MCF 10A (cell line): Measurements from ENCODE around the gene PADI4. TPM values are rescaled to one million over a fixed set of nuclear protein-coding genes. Genes with fewer than 3 reads are reported as not detected.
A peak's percentile ranks its signal among the peaks of the same experiment; 100 is the strongest.

ENCODE experiments used
- BruUV-seq: library from RNA; stranded (reverse); fragments of 400-500 nt; replicated peaks from 2 replicates; lab custom pipeline; 2021; lab: Mats Ljungman, UMichigan
- CTCF ChIA-PET: fragments of 300-600 bp; sonication (Branson Sonifier 250); formaldehyde crosslinking; extraction: SDS; loops from one replicate; lab custom pipeline; 2021; ENCODE audit warnings: antibody characterized with exemption, inconsistent platforms; lab: Yijun Ruan, JAX
- POLR2A ChIA-PET: fragments of 300-600, 350-650 bp; sonication (Branson Sonifier 250); formaldehyde crosslinking; extraction: SDS; loops from one replicate; lab custom pipeline; 2020; ENCODE audit warnings: antibody characterized with exemption, inconsistent platforms; lab: Yijun Ruan, JAX
- DNase-seq: peaks from one replicate; pipeline ENCODE4 v3.0.0-alpha.2; 2018; ENCODE audit not compliant: unreplicated experiment
- H3K27ac Mint-ChIP-seq: one replicate; pipeline ENCODE4 v1.8.0; 2022; ENCODE audit warnings: mild to moderate bottlenecking, low read depth, mixed read lengths; ENCODE audit not compliant: unreplicated experiment
- H3K27me3 Mint-ChIP-seq: one replicate; pipeline ENCODE4 v1.8.0; 2022; ENCODE audit warnings: mixed read lengths; ENCODE audit not compliant: insufficient read depth, unreplicated experiment
- H3K36me3 Mint-ChIP-seq: one replicate; pipeline ENCODE4 v1.8.0; 2022; ENCODE audit warnings: mild to moderate bottlenecking, moderate library complexity, mixed read lengths; ENCODE audit not compliant: insufficient read depth, unreplicated experiment
- H3K4me1 Mint-ChIP-seq: one replicate; pipeline ENCODE4 v1.8.0; 2022; ENCODE audit warnings: mixed read lengths; ENCODE audit not compliant: insufficient read depth, unreplicated experiment
- H3K4me3 Mint-ChIP-seq: one replicate; pipeline ENCODE4 v1.8.0; 2022; ENCODE audit warnings: mild to moderate bottlenecking, moderate library complexity, mixed read lengths; ENCODE audit not compliant: unreplicated experiment
- H3K9me3 Mint-ChIP-seq: one replicate; pipeline ENCODE4 v1.8.0; 2022; ENCODE audit warnings: mixed read lengths; ENCODE audit not compliant: unreplicated experiment
- intact Hi-C: fragments of 100-400 bp; cut with micrococcal nuclease; formaldehyde crosslinking; loops from 2 replicates; pipeline ENCODE4 v1.14.1; 2022
- total RNA-seq: library from RNA; stranded (reverse); gene quantifications from 2 replicates; pipeline ENCODE4 v1.2.3, GENCODE V29; 2022
- TF ChIP-seq, protein P1 (sequence below): fragments of 200-600 bp; IDR thresholded peaks from one replicate; pipeline ENCODE4 v1.8.0; 2022; ENCODE audit warnings: antibody characterized with exemption, mild to moderate bottlenecking; ENCODE audit not compliant: unreplicated experiment

PADI4 gene
- total RNA-seq, 1 experiment from 2014 or later, result 0.51 TPM

DNA sequence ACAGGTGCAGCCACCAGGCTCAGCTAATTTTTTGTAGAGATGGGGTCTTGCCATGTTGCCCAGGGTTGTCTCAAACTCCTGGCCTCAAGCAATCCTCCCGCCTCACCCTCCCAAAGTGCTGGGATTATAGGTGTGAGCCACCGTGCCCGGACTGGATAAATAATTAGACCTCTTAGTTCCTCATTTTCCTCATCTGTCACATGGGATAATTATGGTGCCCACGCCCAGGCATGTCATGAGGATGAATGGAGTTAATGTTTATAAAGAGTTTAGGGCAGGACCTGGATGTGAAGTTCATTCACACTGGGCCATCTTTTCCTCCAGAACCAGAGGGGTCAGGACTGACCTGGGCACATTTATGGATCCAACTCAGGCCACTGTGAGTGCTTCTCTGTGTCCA is 35.4 kb upstream of the PADI4 start:
- TF ChIP-seq, protein P1, sequence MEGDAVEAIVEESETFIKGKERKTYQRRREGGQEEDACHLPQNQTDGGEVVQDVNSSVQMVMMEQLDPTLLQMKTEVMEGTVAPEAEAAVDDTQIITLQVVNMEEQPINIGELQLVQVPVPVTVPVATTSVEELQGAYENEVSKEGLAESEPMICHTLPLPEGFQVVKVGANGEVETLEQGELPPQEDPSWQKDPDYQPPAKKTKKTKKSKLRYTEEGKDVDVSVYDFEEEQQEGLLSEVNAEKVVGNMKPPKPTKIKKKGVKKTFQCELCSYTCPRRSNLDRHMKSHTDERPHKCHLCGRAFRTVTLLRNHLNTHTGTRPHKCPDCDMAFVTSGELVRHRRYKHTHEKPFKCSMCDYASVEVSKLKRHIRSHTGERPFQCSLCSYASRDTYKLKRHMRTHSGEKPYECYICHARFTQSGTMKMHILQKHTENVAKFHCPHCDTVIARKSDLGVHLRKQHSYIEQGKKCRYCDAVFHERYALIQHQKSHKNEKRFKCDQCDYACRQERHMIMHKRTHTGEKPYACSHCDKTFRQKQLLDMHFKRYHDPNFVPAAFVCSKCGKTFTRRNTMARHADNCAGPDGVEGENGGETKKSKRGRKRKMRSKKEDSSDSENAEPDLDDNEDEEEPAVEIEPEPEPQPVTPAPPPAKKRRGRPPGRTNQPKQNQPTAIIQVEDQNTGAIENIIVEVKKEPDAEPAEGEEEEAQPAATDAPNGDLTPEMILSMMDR, result no peak
- no peak overlapping the region for H3K4me3 Mint-ChIP-seq
- no TSS peak for BruUV-seq
- no peaks in the 10 kb centered on the region for H3K9me3 Mint-ChIP-seq
- POLR2A ChIA-PET, result interaction anchor here (0.7 to 1.2 kb wide), 4 partner anchors 13 to 171 kb away, joined by 3 to 4 read pairs (median 4); no protein-coding TSS in a partner anchor
- peaks cover 6% of the 10 kb centered on the region for H3K36me3 Mint-ChIP-seq
- H3K27me3 Mint-ChIP-seq, result no peaks in the 10 kb centered on the region
- DNase-seq, result no peak
- CTCF ChIA-PET, result interaction anchor here (0.9 kb wide), 1 partner anchor 147 kb away, joined by 4 read pairs; no protein-coding TSS in a partner anchor
- peaks cover 4% of the 10 kb centered on the region for H3K4me1 Mint-ChIP-seq
- H3K27ac Mint-ChIP-seq, result no peak overlapping the region
- intact Hi-C loops, result loop anchor here (10.0 kb wide), 2 partner anchors 132 to 148 kb away; no protein-coding TSS in a partner anchor

DNA sequence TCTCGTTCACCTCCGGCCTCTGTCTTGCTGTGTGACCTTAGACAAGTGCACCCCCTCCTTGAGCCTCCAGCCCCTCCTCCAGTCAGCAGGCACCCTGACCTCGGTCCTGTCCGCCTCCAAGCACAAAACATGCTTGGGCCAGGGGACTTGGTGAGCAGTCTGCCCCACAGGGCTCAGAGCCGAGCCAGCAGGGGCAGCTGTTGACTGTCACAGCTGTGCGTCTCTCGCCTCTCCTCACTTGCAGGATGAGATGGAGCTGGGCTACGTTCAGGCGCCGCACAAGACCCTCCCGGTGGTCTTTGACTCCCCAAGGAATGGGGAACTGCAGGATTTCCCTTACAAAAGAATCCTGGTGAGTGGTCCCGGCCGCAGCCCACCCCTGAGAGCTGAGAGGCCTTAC is 34.9 kb upstream of the PADI4 start:
- BruUV-seq, result no TSS peak
- H3K27ac Mint-ChIP-seq, result no peak overlapping the region

DNA sequence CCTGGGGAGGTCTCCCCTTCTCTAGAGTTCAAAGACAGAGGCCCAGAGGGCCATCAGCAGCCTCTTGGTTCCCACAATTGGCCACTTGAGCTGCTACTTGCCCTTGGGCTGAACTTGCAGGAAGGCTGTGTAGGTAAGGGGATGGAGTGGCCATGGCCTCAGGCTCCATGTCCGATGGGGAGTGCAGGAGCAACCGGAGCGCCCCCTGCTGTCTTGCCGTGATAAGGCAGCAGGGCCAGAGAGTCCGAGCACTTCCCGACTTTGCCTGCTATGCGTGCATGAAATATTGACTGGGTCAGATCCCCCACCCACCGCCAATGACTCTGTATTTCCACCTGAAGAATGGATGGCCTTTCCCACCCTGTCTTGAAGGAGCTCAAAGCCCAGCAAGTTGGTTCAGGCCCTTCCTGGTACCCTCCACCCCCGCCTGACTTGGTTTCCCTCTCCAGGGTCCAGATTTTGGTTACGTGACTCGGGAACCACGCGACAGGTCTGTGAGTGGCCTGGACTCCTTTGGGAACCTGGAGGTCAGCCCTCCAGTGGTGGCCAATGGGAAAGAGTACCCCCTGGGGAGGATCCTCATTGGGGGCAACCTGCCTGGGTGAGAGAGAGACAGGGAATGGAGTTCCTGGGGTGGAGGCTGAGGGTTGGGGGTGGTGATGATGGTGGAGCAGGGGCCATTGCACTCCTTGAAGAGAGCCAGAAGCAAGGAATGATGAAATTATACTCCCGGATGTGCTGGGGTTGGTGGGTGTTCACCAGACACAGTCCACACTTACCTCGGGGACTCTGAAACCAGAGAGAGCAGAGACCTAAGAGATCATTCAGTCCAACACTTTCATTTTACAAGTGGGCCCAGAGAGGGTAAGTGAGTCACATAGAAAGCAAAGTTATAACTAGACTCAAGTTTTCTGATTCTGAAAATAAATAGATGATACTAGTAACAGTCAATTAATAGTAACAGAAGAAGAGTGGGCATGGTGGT is 33.5 kb upstream of the PADI4 start:
- peak; percentile 61 for DNase-seq
- intact Hi-C loops, result loop anchor here (2.0 to 10.0 kb wide), 3 partner anchors 38 to 150 kb away; no protein-coding TSS in a partner anchor
- H3K36me3 Mint-ChIP-seq, result peaks cover 6% of the 10 kb centered on the region
- H3K4me3 Mint-ChIP-seq, result no peak overlapping the region
- no peaks in the 10 kb centered on the region for H3K27me3 Mint-ChIP-seq
- H3K4me1 Mint-ChIP-seq, result peaks cover 4% of the 10 kb centered on the region
- ChIA-PET CTCF (interaction anchor here (0.6 to 3.3 kb wide), 9 partner anchors 10 to 144 kb away, joined by 3 to 20 read pairs (median 3); partner anchors contain the start of gene PADI3), POLR2A (interaction anchor here (1.2 kb wide), 1 partner anchor 146 kb away, joined by 3 read pairs; no protein-coding TSS in a partner anchor)
- no peaks in the 10 kb centered on the region for H3K9me3 Mint-ChIP-seq
- TF ChIP-seq, protein P1, result peak; percentile 82
- BruUV-seq, result no TSS peak
- H3K27ac Mint-ChIP-seq, result no peak overlapping the region

More for the DNA sequence above, 34.9 kb upstream of the PADI4 start:
- Mint-ChIP-seq H3K9me3 (no peaks in the 10 kb centered on the region), H3K4me1 (peaks cover 4% of the 10 kb centered on the region), H3K36me3 (peaks cover 6% of the 10 kb centered on the region), H3K27me3 (no peaks in the 10 kb centered on the region), H3K4me3 (no peak overlapping the region)
- DNase-seq, result no peak
- ChIA-PET CTCF (interaction anchor here (0.9 kb wide), 1 partner anchor 15 kb away, joined by 3 read pairs; no protein-coding TSS in a partner anchor), POLR2A (no interaction called here)
- TF ChIP-seq, protein P1, result no peak
- intact Hi-C loops, result loop anchor here (10.0 kb wide), 2 partner anchors 132 to 148 kb away; no protein-coding TSS in a partner anchor
